Measurements from ENCODE around the gene CERCAM. TPM values are rescaled to one million over a fixed set of nuclear protein-coding genes. Genes with fewer than 3 reads are reported as not detected.
A peak's percentile ranks its signal among the peaks of the same experiment; 100 is the strongest.
"Not testable (repeated sequence)": the region's sequence is repeated elsewhere in the genome, so short reads cannot be mapped to it uniquely, and the experiment has no call there.

CERCAM gene
- total RNA-seq, 1 donor: 74.9 TPM

GRCh38 chr9:128416432-128417019, 4.1 kb upstream of the CERCAM start:
- no peak overlapping the region for H3K4me3 ChIP-seq (ENCODE audit: low read depth, low read length)
- no peak for DNase-seq (ENCODE audit: low read depth)
- no peak for TF ChIP-seq CTCF (IDR thresholded peaks at IDR 0.05; ENCODE audit: insufficient read depth, low read length)

GRCh38 chr9:128419061-128419925, 1.4 kb upstream of the CERCAM start:
- peak; percentile 52 for DNase-seq (ENCODE audit: low read depth)
- peak; percentile 5 for TF ChIP-seq CTCF (IDR thresholded peaks at IDR 0.05; ENCODE audit: insufficient read depth, low read length)
- H3K4me3 ChIP-seq (ENCODE audit: low read depth, low read length): peak overlapping the region; percentile 0

GRCh38 chr9:128420060-128420650, 502 bp upstream of the CERCAM start:
- peak; percentile 53 for DNase-seq (ENCODE audit: low read depth)
- peak; percentile 62 for TF ChIP-seq CTCF (IDR thresholded peaks at IDR 0.05; ENCODE audit: insufficient read depth, low read length)
- peak overlapping the region; percentile 89 for H3K4me3 ChIP-seq (ENCODE audit: low read depth, low read length)

- no peak for TF ChIP-seq CTCF (IDR thresholded peaks at IDR 0.05; ENCODE audit: insufficient read depth, low read length)
- peak; percentile 51 for DNase-seq (ENCODE audit: low read depth)
- peak overlapping the region; percentile 89 for H3K4me3 ChIP-seq (ENCODE audit: low read depth, low read length)
Measured at GRCh38 chr9:128421482-128421996, 882 bp downstream of the CERCAM start.

- not testable (repeated sequence) for DNase-seq (ENCODE audit: low read depth)
- H3K4me3 ChIP-seq (ENCODE audit: low read depth, low read length): peak overlapping the region; percentile 89
Measured at GRCh38 chr9:128422022-128422782, 1.5 kb downstream of the CERCAM start.

- DNase-seq (ENCODE audit: low read depth): no peak
- TF ChIP-seq CTCF (IDR thresholded peaks at IDR 0.05; ENCODE audit: insufficient read depth, low read length): no peak
Measured at GRCh38 chr9:128422783-128423150, 2.1 kb downstream of the CERCAM start.

GRCh38 chr9:128423356-128423755, 2.7 kb downstream of the CERCAM start:
- not testable (repeated sequence) for H3K4me3 ChIP-seq (ENCODE audit: low read depth, low read length); DNase-seq (ENCODE audit: low read depth)

More at GRCh38 chr9:128422783-128423150, 2.1 kb downstream of the CERCAM start:
- H3K4me3 ChIP-seq (ENCODE audit: low read depth, low read length): no peak overlapping the region
